HG03354 (cell line): ENCODE measurements around the gene FAM83B.

Source experiments
- ATAC-seq: cut with Tn5 transposase; IDR thresholded peaks from one replicate; pipeline ENCODE4 v1.9.1; 2021; ENCODE audit warnings: mild to moderate bottlenecking; ENCODE audit not compliant: unreplicated experiment, poor library complexity, severe bottlenecking

FAM83B gene

GRCh38 chr6:54893818-54894217, 47.2 kb downstream of the FAM83B start:
- ATAC-seq = no peak

- ATAC-seq = no peak
These were observed 49.7 kb downstream of the FAM83B start for GRCh38 chr6:54896302-54896701.

GRCh38 chr6:54897462-54898189, 51.1 kb downstream of the FAM83B start:
- ATAC-seq = no peak

- ATAC-seq = no peak
These were observed 52.2 kb downstream of the FAM83B start for GRCh38 chr6:54898767-54899166.

- no peak for ATAC-seq
These were observed 52.9 kb downstream of the FAM83B start for GRCh38 chr6:54899442-54899841.

GRCh38 chr6:54899986-54900385, 53.4 kb downstream of the FAM83B start:
- no peak for ATAC-seq

- no peak for ATAC-seq
These were observed 54.1 kb downstream of the FAM83B start for GRCh38 chr6:54900666-54901065.

- no peak for ATAC-seq
These were observed 57.3 kb downstream of the FAM83B start for GRCh38 chr6:54903884-54904283.

- no peak for ATAC-seq
These were observed 60.8 kb downstream of the FAM83B start for GRCh38 chr6:54907355-54907754.

- no peak for ATAC-seq
These were observed 62.6 kb downstream of the FAM83B start for GRCh38 chr6:54909184-54909583.

- ATAC-seq = no peak
These were observed 63.9 kb downstream of the FAM83B start for GRCh38 chr6:54910431-54910884.

GRCh38 chr6:54910921-54911320, 64.3 kb downstream of the FAM83B start:
- no peak for ATAC-seq

GRCh38 chr6:54913211-54913610, 66.6 kb downstream of the FAM83B start:
- no peak for ATAC-seq

GRCh38 chr6:54916858-54917257, 70.3 kb downstream of the FAM83B start:
- no peak for ATAC-seq

- no peak for ATAC-seq
These were observed 74.1 kb downstream of the FAM83B start for GRCh38 chr6:54920628-54921027.

- no peak for ATAC-seq
These were observed 75.3 kb downstream of the FAM83B start for GRCh38 chr6:54921891-54922290.

- no peak for ATAC-seq
These were observed 82.8 kb downstream of the FAM83B start for GRCh38 chr6:54929245-54929909.

GRCh38 chr6:54932622-54933021, 86.1 kb downstream of the FAM83B start:
- no peak for ATAC-seq

GRCh38 chr6:54935739-54936138, 89.2 kb downstream of the FAM83B start:
- ATAC-seq = no peak

- no peak for ATAC-seq
These were observed 90.8 kb downstream of the FAM83B start for GRCh38 chr6:54937371-54937770.

- no peak for ATAC-seq
These were observed 111.1 kb downstream of the FAM83B start for GRCh38 chr6:54957698-54958097.
